HS-27A (cell line): ENCODE results near the gene MPPED1.

ENCODE experiments used
- DNase-seq: peaks from one replicate; pipeline ENCODE4 v3.0.0-alpha.2; 2012; ENCODE audit warnings: low read depth, missing footprints

The MPPED1 gene

DNA sequence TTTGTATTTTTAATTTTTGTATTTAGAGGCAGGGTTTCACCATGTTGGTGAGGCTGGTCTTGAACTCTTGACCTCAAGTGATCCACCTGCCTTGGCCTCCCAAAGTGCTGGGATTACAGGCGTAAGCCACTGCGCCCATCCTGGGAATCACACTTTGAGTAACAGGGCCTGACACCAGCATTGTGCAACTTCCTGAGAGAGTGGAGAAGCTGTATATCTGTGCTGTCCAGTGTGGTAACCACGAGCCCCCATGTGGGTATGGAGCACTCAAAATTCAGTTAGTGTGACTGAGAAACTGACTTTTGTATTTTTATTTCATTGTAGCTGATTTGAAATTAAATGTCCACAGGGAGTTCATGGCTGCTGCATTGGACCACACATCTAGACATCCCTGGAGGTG lies 36.2 kb downstream of the MPPED1 start:
- DNase-seq, result no peak

DNA sequence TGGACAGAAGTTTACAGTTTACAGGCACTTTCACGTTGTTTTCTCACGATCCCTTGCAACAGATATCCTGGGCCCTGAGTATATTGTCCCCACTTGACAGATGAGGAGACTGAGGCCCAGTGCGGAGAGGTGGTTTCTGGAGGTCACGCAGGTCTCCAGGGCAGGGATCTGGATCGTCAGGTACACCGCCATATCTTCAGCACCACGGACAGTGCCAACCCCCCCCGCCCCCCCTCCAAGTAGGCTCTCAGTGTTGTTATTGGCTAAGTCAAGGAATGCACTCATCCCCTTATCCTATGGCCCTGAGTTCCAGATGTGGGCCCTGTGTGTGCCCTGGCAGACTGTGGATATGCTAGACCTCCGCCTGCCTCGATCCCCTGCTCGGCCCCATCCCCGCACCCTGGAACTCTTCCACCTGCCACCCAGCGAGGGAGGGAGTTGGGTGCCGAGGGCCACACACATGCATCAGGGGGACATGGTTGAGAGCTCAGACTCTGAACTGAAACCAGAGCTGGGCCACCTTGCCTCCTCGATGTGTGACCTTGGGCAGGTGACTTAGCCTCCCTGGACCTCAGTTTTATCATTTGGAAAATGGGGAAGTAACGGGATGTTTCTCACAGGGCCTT lies 37.5 kb downstream of the MPPED1 start:
- DNase-seq, result no peak

DNA sequence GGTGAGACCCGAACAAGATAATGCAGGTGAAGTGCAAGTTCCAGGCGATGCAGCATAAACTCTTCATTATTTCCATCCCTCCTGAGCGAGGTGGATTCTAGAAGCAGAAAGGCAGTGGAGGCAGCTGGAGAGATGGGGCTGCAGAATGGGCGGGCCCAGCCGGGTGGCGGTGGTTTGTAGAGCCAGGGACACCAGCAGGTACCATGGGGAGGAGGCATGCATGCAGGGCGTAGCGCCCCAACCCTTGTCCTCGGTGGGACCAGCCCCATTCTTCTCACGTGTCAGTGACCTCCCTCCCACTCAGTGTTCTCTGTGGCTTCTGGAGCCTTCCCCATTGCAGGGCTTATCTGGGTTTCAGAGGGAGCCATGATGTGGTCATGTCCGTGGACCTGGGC lies 38.0 kb downstream of the MPPED1 start:
- DNase-seq, result no peak

DNA sequence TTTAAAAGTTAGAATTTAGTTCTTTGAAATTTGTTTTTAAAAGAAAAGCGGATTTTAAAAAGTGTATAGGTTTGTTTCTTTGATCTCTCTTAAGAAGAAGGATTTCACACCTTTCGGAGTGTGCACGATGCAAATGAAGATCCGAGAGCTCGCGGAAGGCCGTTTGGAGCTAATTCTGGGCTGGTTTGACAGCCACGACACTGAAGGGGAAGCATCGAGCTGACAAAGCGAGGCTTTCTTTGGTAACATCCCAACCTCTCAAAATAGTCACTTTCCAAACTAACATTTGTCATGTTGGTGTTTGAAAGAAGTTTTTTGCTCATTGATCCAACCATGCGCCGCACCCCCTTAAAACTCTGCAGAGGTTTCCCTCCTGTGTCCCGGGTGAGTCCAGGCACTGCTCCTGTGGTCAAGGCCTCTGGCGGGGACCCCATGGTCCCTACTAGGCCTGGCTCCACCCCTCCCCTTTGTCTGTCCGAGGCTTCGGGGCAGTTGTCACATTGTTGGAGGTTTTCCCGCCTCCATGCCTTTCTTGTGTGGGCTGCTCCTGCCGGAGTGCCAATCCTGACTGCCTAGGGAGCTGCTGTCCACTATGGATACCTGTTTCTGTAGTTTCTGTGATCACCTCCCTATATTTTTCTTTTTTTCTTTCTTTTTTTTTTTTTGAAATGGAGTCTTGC lies 39.7 kb downstream of the MPPED1 start:
- DNase-seq, result no peak

DNA sequence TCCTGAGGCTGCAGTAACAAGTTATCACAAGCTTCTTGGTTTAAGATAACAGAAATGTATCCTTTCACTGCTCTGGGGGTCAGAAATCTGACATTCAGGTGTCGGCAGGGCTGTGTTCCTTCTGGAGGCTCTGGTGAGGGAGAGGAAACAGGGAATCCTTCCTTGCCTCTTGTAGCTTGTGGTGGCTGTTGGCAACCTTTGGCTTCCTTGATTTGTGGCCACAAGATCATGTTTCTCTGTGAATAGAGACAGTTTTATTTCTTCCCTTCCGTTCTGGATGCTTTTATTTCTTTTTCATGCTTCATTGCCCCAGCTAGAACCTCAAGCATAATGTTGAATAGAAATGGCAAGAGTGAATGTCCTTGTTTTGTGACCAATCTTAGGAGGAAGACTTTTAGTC lies 44.0 kb downstream of the MPPED1 start:
- DNase-seq, result no peak

DNA sequence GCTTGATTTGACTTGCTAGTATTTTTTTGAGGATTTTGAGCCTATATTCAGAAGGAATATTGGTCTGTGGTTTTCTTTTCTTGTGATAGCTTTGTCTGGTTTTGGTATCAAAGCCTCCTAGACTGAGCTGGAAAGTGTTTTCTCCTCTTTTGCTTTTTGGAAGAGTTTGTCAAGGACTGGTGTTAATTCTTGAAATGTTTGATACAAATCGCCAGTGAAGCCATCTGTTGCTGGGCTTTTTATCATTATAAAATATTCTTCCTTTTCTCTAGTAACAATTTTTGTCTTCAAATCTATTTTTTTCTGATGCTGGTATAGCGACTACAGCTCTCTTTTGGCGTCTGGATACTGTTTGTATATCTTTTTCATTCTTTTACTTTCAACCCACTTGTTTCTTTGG lies 45.2 kb downstream of the MPPED1 start:
- DNase-seq, result no peak

DNA sequence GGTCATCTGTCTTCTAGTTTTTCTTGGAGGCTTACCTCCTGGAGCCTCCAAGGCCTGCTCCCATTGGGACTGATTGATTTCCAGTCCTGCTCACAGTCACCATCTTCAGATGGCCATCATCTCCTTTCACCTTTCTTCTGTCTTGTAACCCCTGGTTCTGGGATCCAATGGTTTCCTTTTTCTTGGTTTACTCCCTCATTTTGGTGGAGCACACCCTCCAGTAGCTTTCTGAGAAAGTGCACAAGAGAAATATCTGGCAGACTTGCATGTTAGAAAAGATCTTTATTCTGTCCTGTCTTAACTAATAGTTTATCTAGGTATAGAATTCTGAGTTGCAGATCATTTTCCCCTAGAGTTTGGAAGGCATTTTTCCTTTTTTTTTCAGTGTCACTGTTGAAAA lies 50.9 kb downstream of the MPPED1 start:
- DNase-seq, result no peak

DNA sequence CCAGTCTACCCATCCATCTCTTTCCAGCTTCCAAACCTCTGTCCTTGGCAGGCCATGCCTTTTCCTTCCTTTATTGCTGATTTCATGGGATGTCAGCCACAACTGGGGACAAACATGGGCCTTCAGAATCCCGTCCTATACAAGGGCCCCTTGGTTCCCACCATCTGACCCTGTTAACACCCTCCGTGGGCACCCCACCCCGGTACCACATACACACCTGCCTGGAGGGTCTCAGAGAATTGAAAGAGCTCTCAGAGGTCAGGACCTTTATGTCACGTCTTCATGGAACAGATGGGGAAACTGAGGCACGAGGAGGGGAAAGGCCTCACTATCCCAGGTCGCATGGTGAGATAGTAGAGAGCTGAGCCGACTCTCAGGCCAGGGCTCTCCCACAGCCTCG lies 53.0 kb downstream of the MPPED1 start:
- no peak for DNase-seq

DNA sequence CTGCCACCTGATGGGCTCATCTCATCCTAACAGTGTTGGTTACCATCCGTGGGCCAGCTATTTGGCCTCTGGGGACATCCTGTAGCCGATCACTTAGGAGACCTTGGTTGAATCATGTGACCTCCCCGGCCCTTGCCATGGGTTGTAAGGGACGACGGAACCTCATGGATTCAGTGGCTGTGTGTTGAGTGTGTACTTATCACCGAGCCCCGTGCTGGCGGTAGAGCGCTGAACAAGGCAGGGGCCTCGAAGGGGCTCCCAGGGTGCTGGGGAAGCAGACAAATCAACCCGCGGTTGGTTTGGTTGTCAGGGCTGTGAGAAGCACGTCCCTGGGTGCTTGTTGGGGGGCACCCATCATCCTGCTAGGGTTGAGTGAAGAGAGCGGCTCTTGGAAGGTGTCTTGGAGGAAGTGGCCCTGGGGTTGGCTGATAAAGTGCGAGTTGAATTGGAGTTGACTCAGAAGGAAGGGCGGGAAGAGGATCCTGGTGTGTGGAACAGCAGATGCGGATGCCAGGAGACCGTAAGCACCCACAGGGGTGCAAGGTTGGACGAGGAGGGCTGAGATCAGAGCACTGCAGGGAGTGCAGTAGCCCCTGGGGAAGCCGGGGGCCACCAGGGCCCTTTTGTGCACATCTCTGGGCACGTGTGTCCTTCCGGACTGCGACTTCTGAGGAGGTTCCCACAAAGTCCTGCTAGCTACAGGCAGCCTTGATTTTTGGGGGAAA lies 53.6 kb downstream of the MPPED1 start:
- no peak for DNase-seq

DNA sequence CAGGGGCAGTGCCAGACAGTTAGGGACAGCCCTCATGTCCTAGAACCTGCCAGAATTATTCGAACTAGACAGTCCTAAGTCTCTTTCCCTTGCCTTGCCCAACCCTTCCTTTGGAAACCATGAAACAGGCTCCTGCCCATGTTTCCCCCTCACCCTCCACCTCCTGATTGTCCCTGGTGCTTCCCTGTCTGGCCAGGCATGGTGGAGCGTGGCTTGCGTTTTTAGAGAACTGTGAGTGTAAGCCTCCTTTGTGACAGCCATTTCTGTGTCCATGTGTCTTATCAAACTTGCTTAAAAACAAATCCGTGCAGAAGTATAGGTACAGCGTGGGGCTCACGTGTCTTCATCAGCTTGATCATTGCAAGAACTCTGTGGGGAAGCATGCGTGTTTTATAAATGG lies 54.9 kb downstream of the MPPED1 start:
- no peak for DNase-seq

DNA sequence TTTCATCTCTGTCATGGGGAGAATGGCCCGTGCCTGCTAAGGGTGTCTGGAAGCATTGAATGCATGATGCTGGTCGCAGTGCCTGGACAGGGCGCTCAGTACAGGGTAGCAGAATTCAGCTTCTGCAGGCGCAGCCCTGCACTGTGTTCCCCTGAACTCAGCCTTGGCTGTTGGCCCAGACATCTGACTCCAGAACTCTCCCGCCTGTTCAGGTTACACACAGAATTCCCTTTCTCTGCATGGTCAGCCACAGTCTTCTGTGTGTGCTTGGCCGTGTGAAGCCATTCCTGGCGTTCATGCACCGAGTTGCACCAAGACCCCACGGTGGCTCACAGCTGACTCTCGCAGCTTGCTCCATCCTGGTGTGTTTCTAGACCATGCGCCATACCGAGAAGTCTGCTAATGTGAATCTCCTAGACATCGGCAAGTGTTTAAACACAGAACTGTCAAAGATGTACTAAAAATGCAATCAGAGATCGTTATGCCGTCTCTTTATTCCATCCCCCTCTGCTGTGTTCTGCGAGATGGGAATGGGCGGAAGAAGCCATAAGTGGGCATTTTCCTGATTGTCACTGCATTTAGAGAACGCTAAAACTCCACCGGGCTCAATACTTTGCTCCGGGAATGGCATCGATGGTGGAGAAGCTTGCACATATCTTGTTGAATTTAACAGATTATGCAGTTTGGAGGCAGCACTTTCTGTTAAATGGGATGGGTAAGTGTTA lies 55.6 kb downstream of the MPPED1 start:
- no peak for DNase-seq

DNA sequence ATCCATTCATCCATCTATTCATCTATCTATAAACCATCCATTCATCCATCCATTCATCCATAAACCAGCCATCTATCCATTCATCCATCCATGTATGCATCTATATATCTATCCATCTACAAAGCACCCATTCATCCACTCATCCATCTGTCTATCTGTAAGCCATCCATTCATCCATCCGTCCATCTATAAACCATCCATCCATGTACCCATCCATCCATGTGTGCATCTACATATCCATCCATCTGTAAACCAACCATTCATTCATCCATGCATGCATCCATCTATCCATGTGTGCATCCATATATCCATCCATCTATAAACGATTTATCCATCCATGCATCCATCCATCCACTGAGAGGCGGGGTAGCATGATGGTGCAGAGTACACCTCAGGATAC lies 58.4 kb downstream of the MPPED1 start:
- no peak for DNase-seq

DNA sequence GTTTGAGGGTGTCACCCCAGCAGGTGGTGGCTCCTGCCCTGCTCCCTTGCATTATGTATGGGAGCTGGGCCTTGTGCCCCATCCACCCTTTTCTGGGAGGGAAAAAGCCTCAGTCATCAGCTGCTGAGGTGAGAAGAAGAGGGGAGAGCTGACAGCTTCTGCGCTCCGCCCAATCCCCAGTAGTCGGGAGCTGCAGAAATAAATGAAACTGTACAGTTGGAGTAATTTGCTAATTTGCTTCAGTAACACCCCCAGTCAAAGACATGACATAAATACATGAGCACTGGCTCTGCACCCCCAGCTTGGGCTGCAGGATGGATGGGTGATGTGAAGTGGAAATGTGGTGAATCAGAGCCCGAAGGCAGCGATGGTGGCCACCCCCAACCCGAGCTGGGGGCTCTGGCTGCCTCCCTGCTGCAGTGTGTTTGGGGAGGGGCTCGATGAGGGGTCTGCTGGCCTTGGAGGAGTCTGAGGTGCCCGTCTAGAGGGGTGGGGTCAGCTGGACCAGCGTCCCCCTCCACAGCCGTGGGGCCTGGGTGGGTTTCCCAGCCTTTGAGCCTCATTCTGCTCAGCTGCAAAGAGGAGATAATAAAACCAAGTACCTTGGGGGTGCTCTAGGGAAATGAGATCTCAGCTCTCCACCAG lies 59.2 kb downstream of the MPPED1 start:
- no peak for DNase-seq

DNA sequence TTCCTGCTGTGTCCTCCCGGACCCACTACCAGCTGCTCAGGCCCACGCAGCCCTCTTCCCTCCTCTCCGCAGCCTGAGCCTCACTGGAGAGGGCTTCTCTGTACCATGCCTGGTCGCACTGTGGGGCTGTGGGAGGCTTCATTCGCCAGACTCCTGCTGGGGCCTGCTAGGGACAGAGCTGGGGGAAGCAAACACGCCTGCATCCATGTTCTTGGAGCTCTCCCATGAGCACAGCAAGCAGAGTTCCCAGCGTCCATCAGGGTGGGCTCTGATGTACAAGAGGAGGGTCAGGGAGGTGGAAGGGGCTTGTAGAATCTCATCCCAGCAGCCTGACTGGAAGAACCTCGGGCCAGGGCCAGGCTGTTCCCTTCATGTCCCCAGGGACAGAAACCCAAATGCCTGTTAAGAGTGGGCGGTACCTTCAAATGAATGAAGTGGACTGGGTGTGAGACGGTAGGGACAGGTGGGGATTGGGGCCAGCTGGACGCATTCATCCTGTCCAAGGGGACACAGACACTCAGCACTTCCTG lies 59.9 kb downstream of the MPPED1 start:
- DNase-seq, result no peak

DNA sequence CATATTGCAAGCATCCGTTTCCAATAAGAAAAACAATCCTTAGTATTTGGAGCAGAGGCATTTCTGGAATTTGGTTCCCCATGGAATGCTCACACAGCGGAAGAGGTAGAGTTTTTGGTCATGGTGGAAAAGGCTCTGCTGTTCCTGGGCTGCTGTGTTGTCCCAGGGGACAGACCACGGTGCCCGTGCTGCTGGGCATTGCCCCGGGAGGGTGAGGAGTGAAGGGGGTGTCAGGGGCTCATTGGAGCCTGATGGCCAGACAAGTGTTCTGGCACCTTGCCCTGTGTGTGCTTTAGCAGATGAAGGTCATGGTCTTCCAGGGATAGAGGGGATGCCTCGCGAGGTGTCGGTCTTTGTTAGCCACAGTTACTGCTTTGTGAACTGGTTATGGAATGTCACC lies 61.2 kb downstream of the MPPED1 start:
- no peak for DNase-seq

DNA sequence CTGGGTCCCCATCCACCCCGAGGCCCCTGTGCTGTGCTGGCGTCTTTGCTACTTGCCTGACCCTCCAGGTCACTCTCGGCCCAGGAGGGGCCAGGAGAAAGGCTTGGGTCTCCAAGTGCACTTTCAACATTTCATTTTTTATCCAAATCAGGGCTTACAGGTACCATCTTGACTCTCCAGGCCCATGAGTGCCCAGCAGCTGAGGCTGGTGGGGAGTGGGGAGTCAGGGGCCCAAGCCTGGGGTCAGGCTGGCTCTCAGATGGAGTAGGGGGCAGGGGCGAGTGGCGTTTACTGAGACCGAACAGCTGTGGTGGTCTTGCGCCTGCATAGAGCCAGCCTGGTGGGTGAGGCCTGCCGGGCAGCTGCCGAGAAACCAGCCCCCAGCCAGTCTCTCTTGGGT lies 61.6 kb downstream of the MPPED1 start:
- DNase-seq, result no peak

DNA sequence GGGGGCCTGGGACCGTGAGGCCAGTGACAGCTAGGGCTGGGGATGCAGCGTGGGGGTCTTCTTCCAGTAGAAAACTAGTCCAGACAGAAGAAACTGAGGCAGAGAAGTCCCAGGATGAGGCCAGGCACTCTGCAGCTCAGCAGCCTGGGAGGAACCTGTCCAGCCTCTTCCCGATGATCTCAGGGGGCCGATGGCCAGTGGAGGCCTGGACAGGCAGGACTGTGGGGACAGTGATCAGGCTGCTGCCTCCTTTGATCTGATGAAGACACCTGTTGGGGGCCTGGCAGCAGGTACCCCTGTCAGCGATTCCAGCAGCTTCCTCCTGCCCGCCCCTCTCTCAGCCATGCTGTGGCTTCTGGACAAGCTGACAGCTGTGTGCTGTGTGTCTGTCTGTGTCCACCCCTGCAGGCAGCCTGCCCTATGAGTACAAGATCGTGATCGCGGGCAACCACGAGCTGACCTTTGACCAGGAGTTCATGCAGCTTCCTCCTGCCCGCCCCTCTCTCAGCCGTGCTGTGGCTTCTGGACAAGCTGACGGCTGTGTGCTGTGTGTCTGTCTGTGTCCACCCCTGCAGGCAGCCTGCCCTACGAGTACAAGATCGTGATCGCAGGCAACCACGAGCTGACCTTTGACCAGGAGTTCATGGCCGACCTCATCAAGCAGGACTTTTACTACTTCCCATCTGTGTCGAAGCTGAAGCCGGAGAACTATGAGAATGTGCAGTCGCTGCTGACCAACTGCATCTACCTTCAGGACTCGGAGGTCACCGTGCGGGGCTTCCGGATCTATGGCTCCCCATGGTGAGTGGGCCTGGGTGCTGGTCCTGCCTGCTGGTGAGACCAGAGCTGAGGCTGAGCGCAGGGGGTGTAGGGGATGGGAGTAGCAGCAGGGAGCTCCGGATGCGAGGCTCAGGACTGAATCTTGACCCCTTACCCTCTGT lies 62.6 kb downstream of the MPPED1 start:
- no peak for DNase-seq

DNA sequence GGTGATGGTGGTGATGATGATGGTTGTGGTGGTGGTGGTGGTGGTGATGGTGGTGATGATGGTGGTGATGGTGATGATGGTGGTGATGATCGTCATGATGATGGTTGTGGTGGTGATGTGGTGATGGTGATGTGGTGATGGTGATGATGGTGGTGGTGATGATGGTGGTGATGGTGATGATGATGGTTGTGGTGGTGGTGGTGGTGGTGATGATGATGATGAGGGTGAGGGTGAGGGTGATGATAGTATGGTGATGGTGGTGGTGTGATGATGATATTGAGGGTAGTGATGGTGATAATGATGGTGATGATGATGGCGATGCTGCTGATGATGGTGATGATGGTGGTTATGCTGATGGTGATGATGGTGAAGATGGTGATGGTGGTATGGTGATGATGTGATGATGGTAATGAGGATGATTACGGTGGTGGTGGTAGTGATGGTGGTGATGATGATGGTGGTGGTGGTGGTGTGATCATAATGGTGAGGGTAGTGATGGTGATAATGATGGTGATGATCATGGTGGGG lies 63.8 kb downstream of the MPPED1 start:
- no peak for DNase-seq

DNA sequence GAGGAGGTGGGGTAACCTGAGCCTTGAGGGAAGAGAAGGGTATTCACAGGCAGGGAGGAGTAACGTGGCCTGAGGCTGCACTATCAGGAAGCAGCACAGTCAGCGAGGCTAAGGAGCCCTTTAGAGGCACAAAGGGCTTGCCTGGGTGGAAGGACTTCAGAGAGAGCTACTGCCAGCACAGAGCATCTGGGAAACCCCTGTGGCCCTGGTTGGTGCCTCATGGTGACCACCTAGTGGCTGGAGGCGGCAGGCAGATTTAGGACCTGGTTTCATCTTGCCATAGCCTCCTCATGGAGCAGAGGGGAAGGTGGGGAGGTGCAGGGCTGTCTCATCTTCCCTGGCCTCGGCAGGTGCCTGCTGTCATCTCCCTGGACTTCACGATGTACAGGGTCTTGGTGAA lies 64.5 kb downstream of the MPPED1 start:
- no peak for DNase-seq
